NOMO-1 (cell line): ENCODE measurements around the gene THBS1.
A peak's percentile ranks its signal among the peaks of the same experiment; 100 is the strongest.

ENCODE experiments used
- DNase-seq, 2 experiments: peaks; one replicate each; lab custom pipeline; 2025; ENCODE audit not compliant: unreplicated experiment in 2 of 2; lab: John Stamatoyannopoulos, UW

Gene THBS1

DNA sequence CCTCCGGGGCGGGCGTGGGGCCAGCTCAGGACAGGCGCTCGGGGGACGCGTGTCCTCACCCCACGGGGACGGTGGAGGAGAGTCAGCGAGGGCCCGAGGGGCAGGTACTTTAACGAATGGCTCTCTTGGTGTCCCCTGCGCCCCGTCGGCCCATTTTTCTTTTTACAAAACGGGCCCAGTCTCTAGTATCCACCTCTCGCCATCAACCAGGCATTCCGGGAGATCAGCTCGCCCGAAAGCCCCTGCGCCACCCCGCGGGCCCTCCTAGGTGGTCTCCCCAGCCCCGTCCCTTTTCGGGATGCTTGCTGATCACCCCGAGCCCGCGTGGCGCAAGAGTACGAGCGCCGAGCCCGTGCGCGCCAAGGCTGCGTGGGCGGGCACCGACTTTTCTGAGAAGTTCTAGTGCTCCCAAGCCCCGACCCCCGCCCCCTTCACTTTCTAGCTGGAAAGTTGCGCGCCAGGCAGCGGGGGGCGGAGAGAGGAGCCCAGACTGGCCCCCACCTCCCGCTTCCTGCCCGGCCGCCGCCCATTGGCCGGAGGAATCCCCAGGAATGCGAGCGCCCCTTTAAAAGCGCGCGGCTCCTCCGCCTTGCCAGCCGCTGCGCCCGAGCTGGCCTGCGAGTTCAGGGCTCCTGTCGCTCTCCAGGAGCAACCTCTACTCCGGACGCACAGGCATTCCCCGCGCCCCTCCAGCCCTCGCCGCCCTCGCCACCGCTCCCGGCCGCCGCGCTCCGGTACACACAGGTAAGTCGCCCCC lies at the start of gene THBS1:
TSS of gene THBS1 (plus strand) at position 595 of the 757 bp plus-strand sequence. CDS start 779 bp downstream, outside the sequence.
- DNase-seq: peak; percentile 30 to 50

DNA sequence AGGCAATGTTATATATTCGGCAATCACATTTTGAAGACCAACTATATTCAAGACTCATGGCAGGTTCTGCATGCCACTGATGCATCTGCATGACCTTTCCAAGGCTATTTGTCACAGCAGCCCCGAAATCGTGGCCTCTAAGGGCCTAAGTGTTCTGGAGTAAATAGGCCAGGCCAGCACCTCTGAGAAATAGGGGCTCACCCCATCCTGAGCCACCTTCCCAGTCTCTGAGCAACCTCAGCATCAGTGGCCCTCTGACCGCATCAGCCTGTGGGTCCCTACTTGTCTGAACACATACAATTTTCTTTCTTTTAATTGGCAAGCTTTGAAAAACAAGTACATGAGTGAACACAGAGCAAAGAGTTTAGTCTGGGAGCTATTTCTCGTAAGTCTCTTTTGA lies 45.9 kb upstream of the THBS1 start:
- no peak for DNase-seq

DNA sequence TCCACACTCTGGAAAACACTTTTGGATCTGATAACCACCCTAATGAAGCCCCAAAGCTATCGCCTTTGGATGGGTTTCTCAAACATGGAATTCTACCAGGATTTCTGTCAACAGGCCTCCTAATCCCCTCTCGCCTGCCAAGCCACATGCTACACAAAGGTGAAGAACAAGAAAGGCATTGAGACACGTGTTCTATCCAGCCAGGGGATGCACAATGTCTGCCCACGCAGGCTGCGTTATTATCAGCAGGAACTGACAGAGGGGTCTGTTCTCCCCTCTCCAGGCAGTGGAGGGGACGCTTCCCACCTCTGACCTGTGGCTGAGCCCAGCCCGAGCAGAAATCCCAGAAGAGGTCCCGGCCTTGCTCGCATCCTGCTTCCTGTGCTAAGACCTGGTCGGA lies 45.4 kb upstream of the THBS1 start:
- no peak for DNase-seq

DNA sequence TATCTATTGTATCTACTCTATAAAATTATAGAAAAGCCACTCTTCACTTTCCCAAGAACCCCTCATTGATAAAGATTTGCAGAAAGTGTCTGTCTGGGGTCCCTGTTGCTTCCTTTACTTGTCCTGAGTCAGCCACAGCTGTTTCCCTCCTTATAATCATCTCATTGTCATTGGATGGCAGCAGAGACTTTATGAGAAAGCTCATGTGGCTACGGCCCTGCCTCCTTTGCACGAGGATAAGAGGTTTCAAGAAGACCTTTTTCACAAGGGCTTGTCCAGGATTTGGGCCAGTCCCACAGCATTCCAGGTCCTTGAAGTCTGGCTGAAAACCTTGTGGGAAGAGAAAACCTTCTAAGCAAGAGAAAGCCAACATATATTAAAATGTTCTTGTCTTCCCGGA lies 41.9 kb upstream of the THBS1 start:
- DNase-seq: no peak

DNA sequence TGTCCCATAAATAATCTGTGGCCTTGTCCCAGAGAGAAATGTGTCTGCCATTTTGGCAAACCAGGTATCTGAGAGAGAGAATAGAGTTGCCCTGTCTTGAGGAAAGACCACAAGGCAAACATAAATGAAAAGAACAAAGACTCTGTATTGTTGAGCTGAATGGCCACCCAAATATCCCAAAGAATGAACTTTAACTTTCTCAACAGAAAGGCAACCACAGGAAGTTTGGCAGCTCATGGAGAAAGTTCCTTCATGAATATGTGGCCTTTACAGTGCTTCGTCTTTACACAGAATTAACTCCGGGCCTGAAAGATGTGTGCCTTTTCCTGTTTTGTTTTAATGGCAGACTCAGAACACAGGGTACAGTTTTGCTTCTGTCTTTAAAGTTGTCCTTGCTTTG lies 41.4 kb upstream of the THBS1 start:
- no peak for DNase-seq

DNA sequence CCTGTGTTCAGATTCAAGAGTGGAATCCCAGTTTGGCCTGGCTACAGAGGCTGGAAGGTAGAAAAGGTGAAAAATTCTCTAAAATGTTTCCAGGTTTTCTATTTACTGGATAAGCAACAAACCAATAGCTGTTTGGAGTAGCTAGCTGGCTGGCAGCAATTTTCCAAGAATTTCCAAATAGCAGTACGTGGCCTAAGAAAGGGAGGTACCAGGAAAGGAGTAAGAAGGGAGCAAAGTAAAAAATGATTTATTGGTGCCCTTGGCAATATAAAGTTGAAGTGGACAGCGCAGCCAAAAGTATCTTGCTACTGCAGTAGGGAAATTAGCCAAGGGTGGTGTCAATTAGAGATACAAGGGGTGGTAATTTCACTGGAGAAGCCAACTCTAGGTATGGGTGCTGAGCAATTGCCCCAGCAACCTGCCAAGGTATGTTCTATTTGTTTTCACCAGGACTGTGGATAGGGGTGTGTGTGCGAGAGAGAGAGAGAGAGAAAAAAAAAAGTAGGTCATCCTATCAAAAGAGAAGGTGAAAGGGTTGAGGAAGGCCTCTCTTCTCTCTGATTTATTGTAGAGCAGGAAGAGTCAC lies 40.8 kb upstream of the THBS1 start:
- DNase-seq: no peak

DNA sequence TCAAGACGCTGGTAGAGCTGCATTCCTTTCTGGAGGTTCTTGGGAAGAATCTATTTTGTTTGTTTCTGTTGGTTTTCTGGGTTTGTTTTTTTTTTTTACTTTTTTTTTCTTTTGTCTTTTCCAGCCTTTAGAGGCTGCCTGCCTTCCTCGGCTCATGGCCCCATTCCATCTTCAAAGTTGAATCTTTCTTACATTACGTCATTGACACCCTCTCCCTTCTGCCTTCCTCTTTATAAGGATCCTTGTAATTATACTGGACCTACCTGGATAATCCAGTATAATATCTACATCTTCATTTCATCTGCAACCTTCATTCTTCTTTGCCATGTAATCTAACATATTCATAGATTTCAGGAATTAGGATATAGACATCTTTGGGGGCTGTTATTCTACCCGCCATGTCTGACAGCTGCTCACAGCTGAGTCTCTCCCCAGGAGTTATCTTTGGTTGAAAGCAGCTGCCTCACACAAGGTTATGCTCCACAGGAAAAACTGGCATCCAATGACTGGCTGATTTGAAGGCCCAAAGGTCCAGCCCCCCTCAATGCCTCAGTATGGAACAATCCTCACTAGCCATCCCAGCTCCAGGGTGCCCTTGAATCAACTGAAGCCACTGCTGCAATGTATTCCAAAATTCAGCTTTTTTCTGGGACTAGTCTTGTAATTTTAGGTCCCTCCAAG lies 38.4 kb upstream of the THBS1 start:
- DNase-seq: no peak

DNA sequence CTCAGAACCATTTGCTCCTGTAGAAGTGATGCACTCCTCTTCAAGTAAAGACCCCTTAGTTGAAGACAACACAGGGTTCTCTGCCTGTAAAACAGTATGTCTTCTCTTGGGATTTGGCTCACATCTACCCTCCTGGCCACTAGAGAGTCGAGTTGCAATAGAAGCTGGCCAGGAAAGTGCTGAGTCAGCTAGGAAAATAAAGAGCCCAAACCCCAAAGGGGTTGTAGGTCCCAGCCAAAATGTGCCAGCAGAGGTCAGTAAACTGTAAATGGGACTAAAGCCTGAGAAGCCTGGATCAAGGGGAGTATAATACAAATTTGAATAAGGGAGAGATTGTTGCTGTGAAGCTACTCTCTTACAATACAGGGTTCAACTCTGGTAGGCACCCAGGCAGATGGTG lies 37.2 kb upstream of the THBS1 start:
- no peak for DNase-seq

DNA sequence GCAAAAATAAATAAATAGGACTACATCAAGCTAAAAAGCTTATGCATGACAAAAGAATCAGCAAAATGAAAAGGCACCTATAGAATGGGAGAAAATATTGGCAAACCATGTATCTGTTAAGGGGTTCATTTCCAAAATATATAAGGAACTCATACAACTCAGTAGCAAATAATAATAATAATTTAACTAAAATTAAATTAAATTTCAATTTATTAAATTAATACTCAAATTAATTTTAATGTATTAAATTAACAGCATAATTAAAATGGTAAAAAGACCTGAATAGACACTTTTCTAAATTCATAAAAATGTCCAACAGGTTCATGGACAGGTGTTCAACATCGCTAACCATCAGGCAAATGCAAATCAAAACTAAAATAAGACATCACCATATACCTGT lies 34.0 kb upstream of the THBS1 start:
- DNase-seq: no peak

DNA sequence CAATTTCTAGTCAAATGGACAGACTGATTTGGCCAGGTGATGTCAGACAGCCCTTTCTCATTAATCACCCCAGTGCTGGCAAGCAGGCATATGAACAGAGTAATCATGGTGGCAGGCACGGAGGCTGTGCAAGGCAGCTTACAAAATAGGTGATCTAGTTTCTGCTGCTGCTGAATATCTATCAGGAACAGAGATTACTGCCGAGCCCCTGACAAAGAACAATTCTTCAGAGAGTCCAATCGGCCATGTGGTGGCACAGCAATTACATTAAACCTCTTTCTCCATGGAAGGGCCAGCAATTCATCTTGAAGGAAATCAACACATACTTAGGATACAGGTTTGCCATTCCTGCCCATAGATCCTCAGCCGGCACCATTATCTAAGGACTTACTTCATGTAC lies 32.3 kb upstream of the THBS1 start:
- no peak for DNase-seq

DNA sequence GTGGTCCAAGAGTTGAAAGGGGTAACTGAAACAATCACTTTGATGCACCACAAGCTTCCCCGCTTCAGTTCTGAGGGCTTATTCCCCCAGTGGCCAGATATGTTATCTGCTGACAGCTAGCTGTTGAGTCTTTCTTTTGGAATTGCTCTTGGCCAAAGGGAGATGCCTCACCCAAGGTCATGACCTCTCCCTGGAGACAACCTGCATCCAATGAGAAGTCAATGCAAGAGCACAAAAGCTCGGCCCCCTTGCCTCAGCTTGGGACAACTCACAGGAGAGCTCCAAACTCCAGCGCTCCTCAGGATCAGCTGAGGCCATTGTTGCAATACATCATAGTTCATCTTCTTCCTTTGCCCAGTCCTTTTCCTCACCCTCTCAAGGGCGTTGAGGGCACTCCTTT lies 31.0 kb upstream of the THBS1 start:
- DNase-seq: no peak

DNA sequence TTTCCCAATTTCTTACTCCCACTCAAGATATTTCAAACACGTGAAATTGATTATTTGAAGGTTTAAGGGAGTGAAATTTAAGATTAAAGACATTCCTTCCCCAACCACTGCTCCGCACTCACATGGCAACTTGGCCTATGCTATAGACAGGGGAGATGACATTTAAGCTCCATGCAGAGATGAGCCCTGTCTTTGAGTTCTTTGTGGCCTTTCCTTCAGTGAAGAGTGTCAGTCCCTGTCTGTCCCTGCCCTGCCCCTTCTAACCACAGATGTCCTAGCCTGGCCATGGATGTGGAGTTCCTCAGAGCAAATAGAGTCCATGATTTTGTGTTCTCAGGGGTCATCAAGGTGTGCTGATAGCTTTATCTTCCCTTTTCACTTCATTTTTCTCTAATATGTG lies 29.4 kb upstream of the THBS1 start:
- no peak for DNase-seq

DNA sequence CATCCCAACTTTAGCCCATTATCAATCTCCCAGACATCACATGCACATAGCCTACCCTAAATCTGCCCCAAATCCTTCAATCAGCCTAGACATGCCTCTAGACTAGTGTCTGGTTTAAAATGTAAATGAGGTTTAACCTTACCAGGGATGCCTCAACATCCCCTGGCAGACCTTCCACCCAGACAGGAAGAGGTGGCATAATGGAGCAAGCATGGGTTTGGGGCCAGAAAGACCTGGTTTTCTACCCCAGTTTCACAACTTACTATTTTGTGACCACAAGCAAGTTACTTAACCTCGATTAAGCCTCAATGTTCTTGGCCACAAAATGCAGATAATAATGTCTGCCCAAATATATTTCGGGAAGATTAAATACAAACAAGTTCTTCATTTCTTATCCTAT lies 28.3 kb upstream of the THBS1 start:
- peak; percentile 68 to 73 for DNase-seq

DNA sequence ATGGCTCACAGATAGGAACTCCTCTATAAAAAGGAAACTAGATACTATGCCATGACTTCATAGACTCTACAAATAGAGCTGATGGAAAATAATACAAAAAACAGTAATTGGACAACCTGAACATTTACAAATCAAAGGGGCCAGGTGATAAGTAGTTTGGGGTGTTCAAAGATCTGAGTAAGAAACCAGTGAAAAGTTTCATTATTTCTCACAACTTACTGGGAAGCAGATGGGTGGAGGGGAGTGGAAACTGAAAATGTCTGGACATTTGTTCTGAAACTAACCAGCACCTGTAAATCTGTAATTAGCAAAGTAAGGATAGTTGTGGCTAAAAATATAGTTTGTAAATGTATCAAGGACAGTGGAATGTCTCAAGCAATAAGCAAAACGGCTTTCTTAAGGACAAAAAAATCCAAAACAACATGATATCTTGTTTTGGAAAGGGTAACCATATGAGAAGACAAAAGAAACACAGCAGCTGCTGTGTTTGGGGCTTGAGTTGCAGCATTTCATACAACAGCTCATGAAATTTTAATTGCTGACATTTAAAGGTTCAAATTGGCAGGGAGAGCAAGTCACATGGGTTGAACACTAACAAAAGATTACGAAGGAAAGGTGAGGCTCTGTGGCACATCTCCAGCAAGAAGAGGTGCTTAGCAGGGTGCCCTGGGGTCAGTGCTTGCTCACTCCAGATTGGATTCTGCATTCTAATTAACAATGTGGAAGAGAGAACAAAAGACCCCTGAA lies 26.8 kb upstream of the THBS1 start:
- DNase-seq: no peak

DNA sequence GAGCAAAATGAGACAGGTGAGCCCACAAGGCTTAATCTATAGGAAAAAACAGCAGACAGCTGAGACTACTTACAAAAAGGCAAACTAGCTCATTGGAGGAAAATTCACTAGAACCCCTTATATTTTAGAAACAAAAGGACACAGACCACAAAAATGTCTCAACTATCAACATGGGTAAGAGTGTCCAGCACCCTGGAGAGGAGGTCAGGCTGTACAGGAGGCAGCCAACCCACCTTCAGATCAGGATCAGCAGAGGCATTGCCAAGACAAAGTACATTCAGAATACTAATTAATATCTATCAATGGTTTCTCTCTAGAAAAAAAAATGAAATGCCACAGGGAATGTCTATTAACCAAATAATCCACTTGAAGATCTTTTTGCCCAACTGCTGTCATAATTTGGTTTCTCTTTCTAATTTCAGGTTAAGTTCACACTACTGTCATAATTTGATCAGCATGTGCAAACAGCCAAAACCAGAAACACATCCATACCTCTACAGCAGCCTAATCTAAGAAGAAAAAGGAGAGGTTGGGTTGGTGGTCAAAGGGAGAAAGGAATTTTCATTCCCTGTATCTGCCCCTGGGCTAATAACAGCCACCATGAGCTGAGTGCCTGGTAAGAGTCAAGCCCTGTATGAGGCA lies 26.0 kb upstream of the THBS1 start:
- no peak for DNase-seq

DNA sequence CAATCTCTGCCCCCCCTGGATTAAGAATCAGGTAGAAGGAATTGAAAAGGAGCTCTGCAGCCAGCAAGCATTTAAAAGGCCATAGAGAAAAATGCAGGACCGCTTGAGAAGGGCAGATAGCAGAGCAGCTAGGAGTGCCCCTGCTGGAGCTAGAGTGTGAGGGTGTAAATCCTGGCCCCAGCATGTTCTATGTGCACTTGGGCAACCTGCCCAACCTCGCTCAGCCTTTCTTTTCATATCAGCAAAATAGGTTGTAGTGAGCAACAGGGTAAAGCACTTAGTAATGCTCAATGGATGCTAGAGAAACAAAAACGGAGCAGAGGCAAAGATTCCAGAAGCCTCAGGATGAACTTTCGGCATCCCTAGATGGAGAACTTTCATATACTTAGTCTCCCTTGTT lies 25.0 kb upstream of the THBS1 start:
- DNase-seq: no peak

DNA sequence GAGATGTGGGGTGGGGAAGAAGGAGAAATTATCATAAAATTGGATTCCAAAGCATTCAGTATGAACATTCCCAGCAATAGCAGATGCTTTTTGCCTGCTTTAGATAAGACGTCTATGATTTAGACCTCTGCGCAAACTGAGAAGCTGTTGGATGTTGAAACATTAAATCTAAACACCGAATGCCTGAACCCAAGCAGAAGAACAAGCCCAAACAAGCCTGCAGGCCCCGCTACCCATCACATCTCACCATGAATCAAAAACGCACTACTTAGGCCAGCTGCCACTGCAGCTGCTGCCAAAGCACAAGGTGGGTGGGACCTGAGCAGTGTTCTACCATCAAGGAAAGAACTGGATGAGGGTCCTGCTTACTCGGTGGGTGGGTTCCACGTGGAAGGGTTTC lies 24.4 kb upstream of the THBS1 start:
- DNase-seq: no peak

DNA sequence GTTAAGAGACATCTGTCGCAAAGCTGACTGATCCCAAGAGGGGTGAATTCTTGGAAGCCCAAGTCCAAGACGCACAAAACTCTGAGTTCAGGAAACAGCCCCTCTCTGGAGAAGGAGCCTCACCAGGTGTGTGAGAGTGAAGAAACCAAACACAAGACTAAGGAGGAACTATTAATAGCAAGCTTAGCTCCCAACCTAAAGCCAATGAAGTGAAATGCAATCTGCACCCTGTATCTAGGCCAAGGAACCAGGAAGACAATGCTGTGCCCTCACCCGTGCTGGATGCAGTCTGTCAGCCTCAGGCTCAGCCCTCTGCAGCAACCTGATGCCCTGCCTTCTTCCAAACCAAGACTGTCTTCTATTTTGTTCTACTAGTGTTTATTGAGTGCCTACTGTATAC lies 22.5 kb upstream of the THBS1 start:
- DNase-seq: no peak

DNA sequence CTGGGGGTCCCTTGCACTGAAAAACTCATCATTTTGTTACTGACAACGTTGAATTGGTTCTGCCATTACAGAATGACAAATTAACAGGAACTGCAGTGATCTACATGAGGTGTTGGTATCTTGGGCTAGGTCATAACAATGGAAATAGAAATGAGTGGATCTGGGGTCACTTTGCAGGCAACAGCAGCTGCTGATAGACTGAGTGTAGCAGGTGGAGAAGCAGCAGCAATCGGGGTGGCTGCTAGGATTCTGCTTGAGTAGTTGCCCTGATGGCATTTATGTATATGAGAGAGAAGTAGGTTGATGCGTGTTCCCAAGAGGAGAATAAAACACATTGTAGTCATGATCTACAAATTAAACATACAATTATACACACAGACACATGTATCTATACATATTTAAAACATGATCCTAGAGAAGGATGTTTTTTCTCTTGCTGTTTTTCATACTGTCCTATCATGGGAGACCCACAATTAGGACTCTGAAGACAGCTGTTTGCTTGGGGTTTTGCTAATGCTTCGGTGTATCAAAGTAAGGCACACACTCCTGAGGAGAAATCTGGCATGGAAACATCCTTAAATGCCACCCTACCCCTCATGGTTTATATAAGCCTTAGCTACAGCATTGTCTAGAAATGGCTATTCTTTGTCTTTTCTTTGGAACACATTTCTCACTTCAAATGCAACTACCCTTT lies 15.8 kb upstream of the THBS1 start:
- no peak for DNase-seq

DNA sequence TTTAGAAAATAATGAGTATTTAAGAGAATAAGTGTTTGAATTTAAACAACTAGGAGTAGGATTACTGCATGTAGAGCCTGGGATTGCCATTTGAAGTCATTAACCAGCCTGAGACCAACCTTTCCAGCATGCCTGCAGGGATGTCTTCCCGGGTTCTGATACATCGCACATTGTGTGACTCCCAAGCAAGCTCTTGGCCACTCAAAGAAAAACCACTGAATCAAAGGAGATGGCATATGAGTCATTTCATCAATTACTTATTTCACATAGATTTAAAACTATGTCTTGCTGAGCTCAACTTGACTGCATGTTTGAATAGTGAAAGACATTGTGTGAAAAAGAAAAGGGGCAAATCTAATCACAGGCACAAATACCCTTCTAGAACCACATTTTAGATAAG lies 15.0 kb upstream of the THBS1 start:
- DNase-seq: no peak
